HG03342 (cell line): Measurements from ENCODE around the gene NUP58.
"Not testable (repeated sequence)": the region's sequence is repeated elsewhere in the genome, so short reads cannot be mapped to it uniquely, and the experiment has no call there.

Source experiments
- ATAC-seq: cut with Tn5 transposase; IDR thresholded peaks from one replicate; pipeline ENCODE4 v1.9.1; 2021; ENCODE audit warnings: mild to moderate bottlenecking, moderate library complexity; ENCODE audit not compliant: unreplicated experiment

The NUP58 gene

GRCh38 chr13:25302121-25302520, 696 bp downstream of the NUP58 start:
- no peak for ATAC-seq

DNA sequence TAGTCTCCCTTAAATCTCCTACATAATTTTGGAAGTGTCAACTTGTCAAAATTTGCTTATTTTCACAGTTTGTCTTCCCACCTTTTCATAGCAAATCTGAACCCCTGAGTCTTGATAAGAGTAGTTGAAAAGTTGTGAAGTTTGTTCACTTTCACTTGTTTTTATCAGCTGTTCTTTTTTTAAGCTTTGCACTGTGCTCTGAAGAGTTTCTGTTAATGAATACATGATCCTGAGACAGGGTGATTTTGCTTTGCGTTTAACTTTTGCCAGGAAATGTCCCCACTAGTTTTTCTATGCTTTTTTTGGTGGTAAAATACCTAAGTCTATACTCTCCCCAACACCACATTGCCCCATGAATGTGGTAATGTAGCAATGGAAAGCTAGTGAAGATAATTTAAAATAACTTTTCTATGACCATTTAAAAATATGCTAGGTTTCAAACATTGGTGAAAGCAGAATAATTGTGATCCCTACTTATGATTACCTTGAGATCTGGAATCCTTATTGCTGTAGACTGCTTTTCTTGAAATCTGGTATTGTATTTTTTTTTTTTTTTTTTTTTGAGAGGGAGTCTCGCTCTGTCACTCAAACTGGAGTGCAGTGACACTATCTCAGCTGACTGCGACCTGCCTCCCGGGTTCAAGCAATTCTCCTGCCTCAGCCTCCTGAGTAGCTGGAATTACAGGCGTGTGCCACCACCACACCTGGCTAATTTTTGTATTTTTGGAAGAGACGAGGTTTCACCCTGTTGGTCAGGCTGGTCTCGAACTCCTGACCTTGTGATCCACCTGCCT, 5.4 kb downstream of the NUP58 start:
- ATAC-seq, result no peak

- ATAC-seq, result no peak
Observed at GRCh38 chr13:25310891-25311290, 9.5 kb downstream of the NUP58 start.

DNA sequence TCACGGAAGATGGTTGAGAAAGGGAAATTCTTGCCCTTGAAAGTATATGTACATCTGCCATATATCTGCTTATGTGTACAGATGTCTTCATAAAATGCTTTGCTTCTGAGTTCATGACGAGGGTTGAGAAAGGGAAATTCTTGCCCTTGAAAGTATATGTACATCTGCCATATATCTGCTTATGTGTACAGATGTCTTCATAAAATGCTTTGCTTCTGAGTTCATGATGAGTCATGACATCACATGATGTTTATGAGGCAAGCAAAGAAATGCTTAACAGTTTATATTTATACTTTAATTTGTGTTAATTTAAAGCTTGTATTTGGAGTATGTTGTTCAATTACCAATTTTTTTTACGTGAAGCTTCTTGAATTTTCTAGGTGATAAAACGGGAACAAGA, 17.5 kb downstream of the NUP58 start:
- not testable (repeated sequence) for ATAC-seq

DNA sequence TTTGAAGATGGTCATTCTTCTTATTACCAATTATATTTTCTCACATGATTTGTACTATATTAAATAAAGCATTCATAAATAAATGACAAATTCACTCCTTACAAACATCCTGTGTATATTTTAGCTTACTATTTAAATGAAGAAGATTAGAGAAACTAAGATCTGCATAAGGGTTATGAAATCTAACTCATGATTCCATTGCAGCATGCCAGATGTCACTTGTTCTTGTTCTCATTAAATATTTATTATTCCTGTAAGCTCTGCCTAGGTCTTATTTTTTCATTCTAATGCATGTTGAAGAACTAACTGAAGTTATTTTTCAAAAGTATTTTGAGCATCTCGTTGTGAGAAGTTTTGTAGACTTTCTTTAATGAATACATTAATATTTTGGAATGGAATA, 18.3 kb downstream of the NUP58 start:
- no peak for ATAC-seq

DNA sequence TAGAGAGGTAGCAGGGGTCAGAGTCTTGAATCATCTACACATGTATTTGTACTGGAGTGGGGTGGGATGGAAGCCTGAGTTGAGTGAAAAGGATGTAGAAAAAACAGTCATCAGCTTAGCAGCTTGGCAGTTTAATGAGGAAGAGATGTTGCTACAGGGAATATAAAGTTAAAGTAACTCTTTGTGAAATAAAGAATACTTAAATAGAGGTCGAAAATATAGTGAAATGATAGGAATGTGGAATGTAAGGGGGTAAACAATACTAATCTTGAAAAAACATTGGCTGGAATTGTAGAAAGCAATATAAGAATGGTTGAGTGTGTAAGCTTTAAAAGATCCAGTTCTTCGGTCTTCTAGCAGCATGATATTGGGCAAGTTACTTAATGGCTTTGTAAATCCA, 22.7 kb downstream of the NUP58 start:
- no peak for ATAC-seq

DNA sequence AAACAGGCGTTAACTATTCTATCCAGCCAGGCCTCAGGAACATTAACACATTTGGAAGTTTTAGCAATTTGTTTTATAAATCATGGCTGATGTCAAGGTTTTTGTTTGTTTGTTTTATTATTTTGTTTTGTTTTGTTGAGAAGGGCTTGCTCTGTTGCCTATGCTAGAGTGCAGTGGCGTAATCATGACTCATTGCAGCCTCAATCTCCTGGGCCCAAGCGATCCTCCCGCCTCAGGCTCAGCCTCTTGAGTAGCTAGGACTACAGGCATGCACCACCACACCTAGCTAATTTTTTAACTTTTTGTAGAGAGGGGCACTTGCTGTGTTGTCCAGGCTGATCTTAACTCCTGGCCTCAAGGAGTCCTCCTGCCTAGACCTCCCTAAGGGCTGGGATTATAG, 28.3 kb downstream of the NUP58 start:
- no peak for ATAC-seq

- no peak for ATAC-seq
Observed at GRCh38 chr13:25330541-25330940, 29.1 kb downstream of the NUP58 start.

- ATAC-seq, result no peak
Observed at GRCh38 chr13:25335856-25336255, 34.4 kb downstream of the NUP58 start.

DNA sequence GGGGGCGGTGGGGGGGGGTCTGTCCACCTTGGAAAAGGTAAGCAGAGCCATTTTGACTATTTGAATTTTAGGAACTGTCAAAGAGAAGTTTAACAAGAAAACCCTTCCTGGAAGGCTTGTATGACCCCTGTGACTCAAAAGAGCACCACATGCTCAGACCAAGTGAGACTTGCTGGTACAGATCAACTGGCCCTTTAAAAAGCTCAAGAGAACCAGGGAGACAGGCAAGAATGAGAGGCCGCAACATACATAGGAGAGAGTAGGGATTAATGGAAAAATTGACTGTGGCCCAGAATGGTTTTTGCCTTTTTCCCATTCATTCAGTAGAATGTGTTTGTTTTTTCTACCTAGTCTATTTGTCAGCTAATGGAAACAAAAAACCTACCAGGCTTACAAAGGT, 44.2 kb downstream of the NUP58 start:
- ATAC-seq, result no peak

DNA sequence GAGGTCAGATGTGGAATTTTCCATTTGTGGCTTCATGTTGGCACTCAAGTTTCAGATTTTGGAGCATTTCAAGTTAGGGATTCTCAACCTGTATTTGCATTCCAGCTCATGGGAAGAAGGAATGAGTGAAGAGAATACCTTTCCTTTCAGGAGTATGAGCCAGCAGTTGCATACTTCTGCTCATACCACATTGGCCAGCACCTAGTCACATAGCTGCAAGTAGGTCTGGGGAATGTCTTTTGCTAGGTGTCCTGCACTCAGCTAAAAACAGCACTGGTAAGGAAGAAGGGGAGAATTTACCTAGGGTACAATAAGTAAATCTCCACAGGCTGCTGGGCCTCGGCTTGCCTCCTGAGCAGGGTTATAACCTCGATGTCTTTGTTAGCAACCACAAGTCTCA, 45.7 kb downstream of the NUP58 start:
- no peak for ATAC-seq

DNA sequence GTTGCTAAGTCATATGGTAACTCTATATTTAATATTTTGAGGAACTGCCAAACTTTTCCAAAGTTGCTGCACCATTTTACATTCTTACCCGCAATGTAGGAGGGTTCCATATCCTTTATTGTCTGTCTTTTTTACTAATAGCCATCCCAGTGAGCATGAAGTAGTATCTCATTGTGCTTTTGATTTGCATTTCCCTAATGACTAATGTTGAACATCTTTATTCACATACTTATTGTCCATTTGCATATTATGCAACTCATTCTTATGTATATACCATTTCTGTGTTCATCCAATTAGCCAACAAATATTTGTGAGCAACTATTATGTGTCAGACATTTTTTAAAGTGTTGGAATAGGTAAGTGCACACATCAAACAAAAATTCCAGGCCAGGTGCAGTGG, 50.0 kb downstream of the NUP58 start:
- ATAC-seq, result no peak

GRCh38 chr13:25352230-25352629, 50.8 kb downstream of the NUP58 start:
- no peak for ATAC-seq

DNA sequence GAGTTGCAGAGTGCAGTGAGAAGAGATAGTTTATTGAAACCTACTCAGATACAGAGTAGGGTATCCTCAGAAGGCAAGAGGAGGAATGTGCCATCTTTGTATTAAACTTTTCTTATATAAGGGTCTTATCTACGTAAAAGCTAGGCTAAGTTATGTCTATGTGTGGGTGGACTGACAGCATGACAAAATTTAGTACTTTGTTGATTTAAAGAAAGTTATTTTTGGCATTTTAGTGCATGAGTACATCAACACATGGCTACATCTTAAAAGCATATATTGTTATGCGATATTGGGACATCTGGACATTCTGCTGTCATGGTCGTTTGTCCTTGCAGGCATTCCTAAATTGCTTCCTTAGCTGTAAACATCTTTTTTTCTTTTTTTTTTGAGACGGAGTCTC, 51.4 kb downstream of the NUP58 start:
- ATAC-seq, result no peak

- ATAC-seq, result no peak
Observed at GRCh38 chr13:25353344-25353743, 51.9 kb downstream of the NUP58 start.

DNA sequence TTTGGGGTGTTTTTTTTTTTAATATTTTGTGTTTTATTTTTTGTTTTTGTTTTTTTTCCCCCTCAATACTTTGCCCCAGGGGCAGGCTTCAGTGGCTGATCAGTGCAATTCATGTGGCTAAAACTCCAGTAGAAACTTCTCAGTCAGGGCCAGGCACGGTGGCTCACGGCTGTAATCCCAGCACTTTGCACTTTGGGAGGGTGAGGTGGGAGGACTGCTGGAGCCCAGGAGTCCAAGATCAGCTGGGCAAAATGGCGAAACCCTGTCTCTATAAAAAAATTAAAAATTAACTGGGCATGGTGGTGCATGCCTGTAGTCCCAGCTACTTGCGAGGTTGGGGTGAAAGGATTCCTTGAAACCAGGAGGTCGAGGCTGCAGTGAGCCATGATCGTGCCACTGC, 53.0 kb downstream of the NUP58 start:
- ATAC-seq, result no peak

DNA sequence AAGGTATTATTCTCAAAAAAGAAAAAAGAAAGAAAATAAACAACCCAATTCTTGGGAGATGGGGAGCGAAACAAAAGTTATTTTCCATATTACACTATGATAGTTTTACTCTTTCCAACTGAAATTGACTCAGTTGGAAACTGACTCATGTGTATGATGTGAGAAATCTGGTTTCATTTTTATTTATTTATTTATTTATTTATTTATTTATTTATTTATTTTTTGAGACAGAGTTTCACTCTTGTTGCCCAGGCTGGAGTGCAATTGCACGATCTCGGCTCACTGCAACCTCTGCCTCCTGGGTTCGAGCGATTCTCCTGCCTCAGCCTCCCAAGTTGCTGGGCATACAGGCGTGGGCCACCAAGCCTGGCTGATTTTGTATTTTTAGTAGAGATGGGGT, 59.0 kb downstream of the NUP58 start:
- not testable (repeated sequence) for ATAC-seq

GRCh38 chr13:25365720-25366235, 64.4 kb downstream of the NUP58 start:
- ATAC-seq, result no peak

- ATAC-seq, result no peak
Observed at GRCh38 chr13:25371158-25371874, 69.9 kb downstream of the NUP58 start.

- ATAC-seq, result no peak
Observed at GRCh38 chr13:25371875-25372283, 70.5 kb downstream of the NUP58 start, which contains the start of gene ATP8A2. Gene ATP8A2 (plus strand): TSS chr13:25371974. CDS start chr13:25372213, 239 bp downstream.

DNA sequence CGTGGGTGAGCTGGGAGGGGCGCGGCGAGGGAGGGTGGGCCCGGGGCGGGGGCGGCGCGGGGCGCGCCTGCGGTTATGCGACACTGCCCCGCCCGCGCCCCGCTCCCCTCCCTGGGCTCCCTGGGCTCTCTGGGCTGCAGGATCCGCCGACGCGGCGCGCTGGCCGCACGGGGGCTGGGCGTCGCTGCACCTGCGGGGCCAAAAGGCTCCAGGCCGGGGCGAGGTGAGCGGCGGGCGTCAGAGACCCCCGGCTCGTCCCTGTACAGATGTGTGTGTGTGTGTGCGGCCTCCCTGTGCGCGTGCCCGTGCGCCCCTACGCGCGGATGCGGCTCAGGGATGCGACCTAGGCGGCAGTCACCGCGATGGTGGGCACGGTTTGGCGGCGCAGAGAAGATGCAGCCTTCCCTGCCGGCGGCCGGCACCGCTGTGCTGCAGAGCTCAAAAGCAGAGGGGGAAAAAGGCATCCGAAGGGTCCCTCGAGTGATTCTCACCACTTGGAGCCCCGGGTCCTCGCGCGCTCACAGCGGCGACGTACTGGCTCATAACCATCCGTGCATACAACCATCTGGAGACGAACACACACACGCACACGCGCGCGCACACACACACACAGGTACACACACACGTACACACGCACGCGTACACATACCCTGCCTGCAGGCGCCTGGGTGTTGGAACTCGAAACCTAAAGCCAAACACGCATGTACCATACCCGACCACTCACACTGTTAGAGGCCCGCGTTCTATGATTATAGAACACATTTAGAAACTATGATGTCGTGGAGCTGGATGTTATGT, 71.1 kb downstream of the NUP58 start:
- no peak for ATAC-seq
